K562 (cell line): Measurements from ENCODE around the gene SLC26A5. TPM values are rescaled to one million over a fixed set of nuclear protein-coding genes. Genes with fewer than 3 reads are reported as not detected.
A peak's percentile ranks its signal among the peaks of the same experiment; 100 is the strongest.

ENCODE experiments used
- BMI1 ChIP-seq: fragments of 150-350 bp; IDR thresholded peaks from 2 replicates; pipeline ENCODE4 v1.6.1; 2014; ENCODE audit warnings: low read length
- CBFB ChIP-seq: sonication (generic); formaldehyde crosslinking; IDR thresholded peaks from 2 replicates; pipeline ENCODE4 v1.4.0; 2020; ENCODE audit warnings: mild to moderate bottlenecking, missing genetic modification reagents
- CREM ChIP-seq: IDR thresholded peaks from 2 replicates; pipeline ENCODE4 v1.6.1; 2014; ENCODE audit warnings: antibody characterized with exemption, low read depth
- CTCF ChIP-seq, 3 experiments: IDR thresholded peaks in 2 of 3; conservative IDR thresholded peaks in 1 of 3; 2 replicates each; pipeline ENCODE4 v1.5.1; 2011 to 2012; ENCODE audit warnings: low read length in 3 of 3, mild to moderate bottlenecking in 3 of 3, control low read depth in 2 of 3, improper control_type of control experiment in 1 of 3, inconsistent platforms in 1 of 3, low read depth in 1 of 3, mixed read lengths in 1 of 3, moderate library complexity in 1 of 3; ENCODE audit not compliant: insufficient read depth in 2 of 3
- EZH2 ChIP-seq: IDR thresholded peaks from 2 replicates; pipeline ENCODE4 v1.6.1; 2012; ENCODE audit warnings: low read depth, mild to moderate bottlenecking, inconsistent platforms, low read length, borderline replicate concordance
- FOXA3 ChIP-seq, 2 experiments: fragments of 450-650 bp in 1 of 2; sonication (generic) in 1 of 2; formaldehyde crosslinking; IDR thresholded peaks in 1 of 2; conservative IDR thresholded peaks in 1 of 2; 2 replicates each; pipeline versions ENCODE4 v1.4.0 to v1.8.0; 2020 to 2022; ENCODE audit warnings: mild to moderate bottlenecking in 2 of 2, missing genetic modification reagents in 1 of 2
- KLF6 ChIP-seq: fragments of 250-450 bp; sonication (Bioruptor Pico); IDR thresholded peaks from 2 replicates; pipeline ENCODE4 v1.4.0; 2020; ENCODE audit warnings: mild to moderate bottlenecking, moderate library complexity, borderline replicate concordance
- MYC ChIP-seq, 2 experiments: fragments of 250-450 bp in 1 of 2; sonication (Bioruptor Pico) in 1 of 2; IDR thresholded peaks; 2 replicates each; pipeline versions ENCODE4 v1.5.1 to v1.6.1; 2012 to 2021; ENCODE audit warnings: low read depth in 2 of 2, borderline replicate concordance in 1 of 2, improper control_type of control experiment in 1 of 2, low read length in 1 of 2, mild to moderate bottlenecking in 1 of 2, moderate library complexity in 1 of 2
- OTX1 ChIP-seq: fragments of 450-650 bp; formaldehyde crosslinking; IDR thresholded peaks from 2 replicates; pipeline ENCODE4 v1.4.0; 2022; ENCODE audit warnings: mild to moderate bottlenecking
- RAD21 ChIP-seq, 2 experiments: fragments of 250-450 bp in 1 of 2; fragments of 450-650 bp in 1 of 2; sonication (Bioruptor Pico) in 1 of 2; formaldehyde crosslinking in 1 of 2; IDR thresholded peaks in 1 of 2; conservative IDR thresholded peaks in 1 of 2; 2 replicates each; pipeline versions ENCODE4 v1.4.0 to v1.8.0; 2020 to 2022; ENCODE audit warnings: mild to moderate bottlenecking in 2 of 2, moderate library complexity in 1 of 2
- REST ChIP-seq, 2 experiments: fragments of 450-650 bp; formaldehyde crosslinking in 1 of 2; IDR thresholded peaks; 2 replicates each; pipeline versions ENCODE4 v1.4.0 to v1.6.1; 2014 to 2020; ENCODE audit warnings: mild to moderate bottlenecking in 2 of 2, borderline replicate concordance in 1 of 2, low read depth in 1 of 2
- SMC3 ChIP-seq: conservative IDR thresholded peaks from 2 replicates; pipeline ENCODE4 v1.6.1; 2011; ENCODE audit warnings: low read depth, low read length, improper control_type of control experiment; ENCODE audit not compliant: insufficient read depth
- STAG1 ChIP-seq: sonication (generic); formaldehyde crosslinking; IDR thresholded peaks from 2 replicates; pipeline ENCODE4 v1.5.0; 2020; ENCODE audit warnings: missing genetic modification reagents, borderline replicate concordance
- ZNF384 ChIP-seq: IDR thresholded peaks from 2 replicates; pipeline ENCODE4 v1.6.1; 2012; ENCODE audit warnings: low read depth, low read length, improper control_type of control experiment
- polyA plus RNA-seq, 8 experiments: library from polyadenylated mRNA; depleted of rRNA in 4 of 8; stranded (reverse) in 5 of 8; unstranded in 3 of 8; fragments of >200 nt; fragmentation: Nextera tagmentation in 2 of 8; fragmentation: Illumina TruSeq in 1 of 8; extraction: Ambion mirVana in 2 of 8; extraction: Trizol in 1 of 8; gene quantifications; 2 replicates each; pipeline versions ENCODE4 v1.2.1 to v1.2.3, GENCODE V29; 2011 to 2014; ENCODE audit warnings: inconsistent platforms in 1 of 8, missing spikeins in 1 of 8
- total RNA-seq, 7 experiments: library from RNA; depleted of rRNA in 6 of 7; stranded (reverse); fragments of >200 nt in 6 of 7; fragmentation: Illumina TruSeq in 2 of 7; extraction: Trizol in 2 of 7; gene quantifications; 2 replicates each; pipeline versions ENCODE4 v1.2.1 to v1.2.3, GENCODE V29; 2011 to 2021; ENCODE audit warnings: low replicate concordance in 1 of 7

SLC26A5 gene
- total and polyA plus RNA-seq, 9 of the 15 experiments (the other 6 are each of a cell fraction or from before 2014, with no cell fraction given) = not detected

- TF ChIP-seq STAG1 (CRISPR knock-in tag) (peak; percentile 88; the same call in 1 of the 2 replicates), SMC3 (peak; percentile 93), RAD21 (CRISPR knock-in tag; conservative IDR thresholded peaks at IDR 0.05 in 1 of 2, IDR thresholded peaks at IDR 0.05 in 1 of 2) (peak; percentile 72 to 91), MYC (IDR thresholded peaks at IDR 0.05; ENCODE audit: low read depth, low read length) (no peak), MYC (CRISPR knock-in tag; IDR thresholded peaks at IDR 0.05; ENCODE audit: borderline replicate concordance, low read depth) (no peak), CTCF (IDR thresholded peaks at IDR 0.05 in 2 of 3, conservative IDR thresholded peaks at IDR 0.05 in 1 of 3; ENCODE audit: insufficient read depth in 2 of 3, low read depth in 1 of 3, low read length in 3 of 3) (peak; percentile 85 to 94 (median 92)), CREM (peak; percentile 38; the same call in 1 of the 2 replicates), OTX1 (CRISPR knock-in tag) (no peak), EZH2 (0 out of 2 replicates have a peak, but pooled peaks have one; percentile 50), BMI1 (peak; percentile 44; the same call in 1 of the 2 replicates), CBFB (0 out of 2 replicates have a peak, but pooled peaks have one; percentile 58), ZNF384 (peak; percentile 27; the same call in 1 of the 2 replicates), REST (IDR thresholded peaks at IDR 0.05; ENCODE audit: borderline replicate concordance) (peak; percentile 73), REST (CRISPR knock-in tag; IDR thresholded peaks at IDR 0.05; ENCODE audit: low read depth) (no peak), KLF6 (no peak), FOXA3 (CRISPR knock-in tag; conservative IDR thresholded peaks at IDR 0.05 in 1 of 2, IDR thresholded peaks at IDR 0.05 in 1 of 2) (no peak)
Measured at GRCh38 chr7:103447073-103447960, 1.3 kb upstream of the SLC26A5 start (continued).
